ENCODE measurements around the gene PPP3R2. TPM values are rescaled to one million over a fixed set of nuclear protein-coding genes. Genes with fewer than 3 reads are reported as not detected.

PPP3R2 gene
- total RNA-seq, 1 donor from 2014 or later = not detected

Other genes with a start within 250 kb of the PPP3R2 start
- gene BAAT, start 210.0 kb downstream of the PPP3R2 start, total RNA-seq = under 0.01 TPM in 1 of 2 replicates, not detected in the other
- gene MRPL50, start 196.4 kb downstream of the PPP3R2 start, total RNA-seq = 14.6 and 18.7 TPM in 2 replicates
- 17.9 and 19.2 TPM in 2 replicates for gene ZNF189, start 196.1 kb downstream of the PPP3R2 start, total RNA-seq
- gene ALDOB, start 159.2 kb downstream of the PPP3R2 start, total RNA-seq = not detected in 2 replicates
- 17.4 and 28.6 TPM in 2 replicates for gene RNF20, start 61.1 kb downstream of the PPP3R2 start, total RNA-seq
- gene GRIN3A, start 143.7 kb upstream of the PPP3R2 start, total RNA-seq = under 0.01 TPM in 1 of 2 replicates, not detected in the other